Breast epithelium (tissue), 3 donors: Measurements from ENCODE around the gene PLOD2.

Source experiments
- CTCF ChIP-seq, 3 donors: fragments of 450-650 bp; IDR thresholded peaks; one replicate each; pipeline ENCODE4 v1.5.1; 2016 to 2017; ENCODE audit warnings: antibody characterized with exemption in 3 of 3, mild to moderate bottlenecking in 3 of 3, moderate library complexity in 3 of 3
- POLR2A ChIP-seq: fragments of 450-650 bp; IDR thresholded peaks from one replicate; pipeline ENCODE4 v1.6.1; 2016; ENCODE audit warnings: antibody characterized with exemption, mild to moderate bottlenecking, moderate library complexity

GRCh38 chr3:146156095-146156494, 4.9 kb downstream of the PLOD2 start:
- TF ChIP-seq POLR2A: no peak
- TF ChIP-seq CTCF (IDR thresholded peaks at IDR 0.05): no peak
